ENCODE measurements around the gene NCKAP5.

- TF ChIP-seq CEBPB (IDR thresholded peaks at IDR 0.05) = no peak
- TF ChIP-seq HOXA7 (CRISPR knock-in tag; IDR thresholded peaks at IDR 0.05) = no peak
- no peak for TF ChIP-seq SREBF2 (IDR thresholded peaks at IDR 0.05)
- no peak for TF ChIP-seq CBX2 (IDR thresholded peaks at IDR 0.05; ENCODE audit: borderline replicate concordance, low read depth)
- no peak for TF ChIP-seq NPAS2 (CRISPR knock-in tag; IDR thresholded peaks at IDR 0.05; ENCODE audit: borderline replicate concordance)
- no peak for TF ChIP-seq CBX8 (IDR thresholded peaks at IDR 0.05)
- no peak for TF ChIP-seq CTCF (IDR thresholded peaks at IDR 0.05)
- TF ChIP-seq POLR2A (IDR thresholded peaks at IDR 0.05; ENCODE audit: low read length) = no peak
- TF ChIP-seq POLR2AphosphoS2 (conservative IDR thresholded peaks at IDR 0.05; ENCODE audit: low read length) = no peak
- no peak for TF ChIP-seq REST (IDR thresholded peaks at IDR 0.05)
- TF ChIP-seq USF2 (IDR thresholded peaks at IDR 0.05) = no peak
- no peak for TF ChIP-seq JUN (IDR thresholded peaks at IDR 0.05)
- TF ChIP-seq BHLHE40 (IDR thresholded peaks at IDR 0.05; ENCODE audit: low read depth, low read length) = no peak
- no peak for TF ChIP-seq MAX (IDR thresholded peaks at IDR 0.05)
Measured at GRCh38 chr2:133270550-133270949, 297.7 kb downstream of the NCKAP5 start.

Measured in A549 (cell line).